ENCODE measurements around the gene CYP4F2. TPM values are rescaled to one million over a fixed set of nuclear protein-coding genes. Genes with fewer than 3 reads are reported as not detected.

CYP4F2 gene
- total and polyA plus RNA-seq, 9 of the 15 experiments (the other 6 are each of a cell fraction or from before 2014, with no cell fraction given) = 0.10 to 0.56 (median 0.32) TPM; not detected in 2

DNA sequence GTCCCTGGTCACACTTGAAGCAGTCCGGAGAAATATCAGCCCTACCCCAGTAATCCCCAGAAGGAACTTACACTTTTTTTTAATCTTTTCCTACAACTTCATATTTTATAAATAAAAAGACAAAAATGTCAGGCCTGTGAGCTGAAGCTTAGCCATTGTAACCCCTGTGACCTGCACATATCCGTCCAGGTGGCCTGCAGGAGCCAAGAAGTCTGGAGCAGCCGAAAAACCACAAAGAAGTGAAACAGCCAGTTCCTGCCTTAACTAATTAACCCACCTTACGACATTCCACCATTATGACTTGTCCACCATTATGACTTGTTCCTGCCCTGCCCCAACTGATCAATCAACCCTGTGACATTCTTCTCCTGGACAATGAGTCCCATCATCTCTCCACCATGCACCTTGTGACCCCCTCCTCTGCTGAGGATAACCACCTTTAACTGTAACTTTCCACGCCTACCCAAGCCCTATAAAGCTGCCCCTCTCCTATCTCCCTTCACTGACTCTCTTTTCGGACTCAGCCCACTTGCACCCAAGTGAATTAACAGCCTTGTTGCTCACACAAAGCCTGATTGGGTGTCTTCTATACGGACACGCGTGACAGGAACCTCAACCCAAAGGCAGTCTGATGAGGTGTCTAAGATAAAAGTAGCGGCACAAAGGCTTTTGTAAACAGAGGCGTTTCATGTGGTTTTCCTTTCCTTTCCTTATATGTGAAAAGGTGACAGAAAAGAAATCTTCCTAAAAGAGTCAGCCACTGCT lies 62.1 kb downstream of the CYP4F2 start (continued):
- TF ChIP-seq, protein P1, sequence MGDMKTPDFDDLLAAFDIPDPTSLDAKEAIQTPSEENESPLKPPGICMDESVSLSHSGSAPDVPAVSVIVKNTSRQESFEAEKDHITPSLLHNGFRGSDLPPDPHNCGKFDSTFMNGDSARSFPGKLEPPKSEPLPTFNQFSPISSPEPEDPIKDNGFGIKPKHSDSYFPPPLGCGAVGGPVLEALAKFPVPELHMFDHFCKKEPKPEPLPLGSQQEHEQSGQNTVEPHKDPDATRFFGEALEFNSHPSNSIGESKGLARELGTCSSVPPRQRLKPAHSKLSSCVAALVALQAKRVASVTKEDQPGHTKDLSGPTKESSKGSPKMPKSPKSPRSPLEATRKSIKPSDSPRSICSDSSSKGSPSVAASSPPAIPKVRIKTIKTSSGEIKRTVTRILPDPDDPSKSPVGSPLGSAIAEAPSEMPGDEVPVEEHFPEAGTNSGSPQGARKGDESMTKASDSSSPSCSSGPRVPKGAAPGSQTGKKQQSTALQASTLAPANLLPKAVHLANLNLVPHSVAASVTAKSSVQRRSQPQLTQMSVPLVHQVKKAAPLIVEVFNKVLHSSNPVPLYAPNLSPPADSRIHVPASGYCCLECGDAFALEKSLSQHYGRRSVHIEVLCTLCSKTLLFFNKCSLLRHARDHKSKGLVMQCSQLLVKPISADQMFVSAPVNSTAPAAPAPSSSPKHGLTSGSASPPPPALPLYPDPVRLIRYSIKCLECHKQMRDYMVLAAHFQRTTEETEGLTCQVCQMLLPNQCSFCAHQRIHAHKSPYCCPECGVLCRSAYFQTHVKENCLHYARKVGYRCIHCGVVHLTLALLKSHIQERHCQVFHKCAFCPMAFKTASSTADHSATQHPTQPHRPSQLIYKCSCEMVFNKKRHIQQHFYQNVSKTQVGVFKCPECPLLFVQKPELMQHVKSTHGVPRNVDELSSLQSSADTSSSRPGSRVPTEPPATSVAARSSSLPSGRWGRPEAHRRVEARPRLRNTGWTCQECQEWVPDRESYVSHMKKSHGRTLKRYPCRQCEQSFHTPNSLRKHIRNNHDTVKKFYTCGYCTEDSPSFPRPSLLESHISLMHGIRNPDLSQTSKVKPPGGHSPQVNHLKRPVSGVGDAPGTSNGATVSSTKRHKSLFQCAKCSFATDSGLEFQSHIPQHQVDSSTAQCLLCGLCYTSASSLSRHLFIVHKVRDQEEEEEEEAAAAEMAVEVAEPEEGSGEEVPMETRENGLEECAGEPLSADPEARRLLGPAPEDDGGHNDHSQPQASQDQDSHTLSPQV (IDR thresholded peaks at IDR 0.05) = peak; percentile 59
- 0 out of 4 replicates have a peak, but pooled peaks of 1 of the 2 experiments have one; percentile 17 for TF ChIP-seq SRF (CRISPR knock-in tag; IDR thresholded peaks at IDR 0.05)
- 0 out of 2 replicates have a peak, but pooled peaks have one; percentile 38 for TF ChIP-seq ZNF197 (CRISPR knock-in tag; IDR thresholded peaks at IDR 0.05; ENCODE audit: low read depth)
- TF ChIP-seq L3MBTL2 (IDR thresholded peaks at IDR 0.05) = peak; percentile 63
- TF ChIP-seq DMBX1 (CRISPR knock-in tag; IDR thresholded peaks at IDR 0.05; ENCODE audit: borderline replicate concordance) = 0 out of 2 replicates have a peak, but pooled peaks have one; percentile 45

Data from K562 (cell line).